Muscle layer of duodenum (tissue), 2 donors: ENCODE measurements around the gene AFF3.
"Not testable (repeated sequence)": the region's sequence is repeated elsewhere in the genome, so short reads cannot be mapped to it uniquely, and the experiment has no call there.

ENCODE experiments used
- H3K27ac ChIP-seq: one replicate; pipeline ENCODE4 v1.7.0; 2013; ENCODE audit warnings: mild to moderate bottlenecking, low read length
- H3K27me3 ChIP-seq: one replicate; pipeline ENCODE4 v1.7.0; 2013; ENCODE audit warnings: low read depth, mild to moderate bottlenecking, control low read depth, low read length
- H3K36me3 ChIP-seq, 2 donors: one replicate each; pipeline ENCODE4 v1.7.0; 2013; ENCODE audit warnings: low read length in 2 of 2, control low read depth in 1 of 2, mild to moderate bottlenecking in 1 of 2; ENCODE audit not compliant: insufficient read depth in 2 of 2, control insufficient read depth in 1 of 2
- H3K4me1 ChIP-seq, 2 donors: one replicate each; pipeline ENCODE4 v1.7.0; 2013; ENCODE audit warnings: low read length in 2 of 2, mild to moderate bottlenecking in 2 of 2, control low read depth in 1 of 2, moderate library complexity in 1 of 2; ENCODE audit not compliant: insufficient read depth in 2 of 2, control insufficient read depth in 1 of 2
- H3K4me3 ChIP-seq, 2 donors: one replicate each; pipeline ENCODE4 v1.7.0; 2013; ENCODE audit warnings: low read length in 2 of 2, low read depth in 1 of 2, mild to moderate bottlenecking in 1 of 2
- H3K9me3 ChIP-seq, 2 donors: one replicate each; pipeline ENCODE4 v1.7.0; 2013; ENCODE audit warnings: low read length in 2 of 2, control low read depth in 1 of 2, mild to moderate bottlenecking in 1 of 2; ENCODE audit not compliant: control insufficient read depth in 1 of 2
- donor health status: healthy.

Gene AFF3

DNA sequence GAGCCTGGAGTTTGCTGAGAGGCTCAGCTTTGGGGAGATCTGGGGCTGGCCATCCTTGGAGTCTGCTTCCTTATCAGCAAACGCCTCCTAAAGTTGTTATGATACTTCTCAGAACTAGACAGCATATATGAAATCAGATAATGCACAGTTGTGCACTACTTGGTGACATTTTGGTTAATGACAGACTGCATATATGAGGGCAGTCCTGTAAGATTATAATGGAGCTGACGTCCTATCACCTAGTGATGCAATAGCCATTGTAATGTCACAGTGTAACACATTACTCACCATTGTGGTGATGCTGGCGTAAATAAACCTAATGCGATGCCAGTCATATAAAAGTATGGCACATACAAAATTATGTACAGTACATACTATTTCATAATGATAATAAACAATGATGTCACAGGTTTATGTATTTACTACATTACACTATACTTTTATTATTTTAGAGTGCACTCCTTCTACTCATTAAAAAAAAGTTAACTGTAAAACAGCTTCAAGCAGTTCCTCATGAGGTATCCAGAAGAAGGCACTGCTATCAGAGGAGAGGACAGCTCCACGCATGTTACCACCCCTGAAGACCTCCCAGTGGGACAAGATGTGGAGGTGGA, 354.5 kb downstream of the AFF3 start:
- no peaks in the 10 kb centered on the region for H3K9me3 ChIP-seq
- H3K4me1 ChIP-seq = no peaks in the 10 kb centered on the region
- no peak overlapping the region for H3K27ac ChIP-seq
- H3K4me3 ChIP-seq = no peak overlapping the region
- no peaks in the 10 kb centered on the region for H3K36me3 ChIP-seq
- H3K27me3 ChIP-seq = no peaks in the 10 kb centered on the region

DNA sequence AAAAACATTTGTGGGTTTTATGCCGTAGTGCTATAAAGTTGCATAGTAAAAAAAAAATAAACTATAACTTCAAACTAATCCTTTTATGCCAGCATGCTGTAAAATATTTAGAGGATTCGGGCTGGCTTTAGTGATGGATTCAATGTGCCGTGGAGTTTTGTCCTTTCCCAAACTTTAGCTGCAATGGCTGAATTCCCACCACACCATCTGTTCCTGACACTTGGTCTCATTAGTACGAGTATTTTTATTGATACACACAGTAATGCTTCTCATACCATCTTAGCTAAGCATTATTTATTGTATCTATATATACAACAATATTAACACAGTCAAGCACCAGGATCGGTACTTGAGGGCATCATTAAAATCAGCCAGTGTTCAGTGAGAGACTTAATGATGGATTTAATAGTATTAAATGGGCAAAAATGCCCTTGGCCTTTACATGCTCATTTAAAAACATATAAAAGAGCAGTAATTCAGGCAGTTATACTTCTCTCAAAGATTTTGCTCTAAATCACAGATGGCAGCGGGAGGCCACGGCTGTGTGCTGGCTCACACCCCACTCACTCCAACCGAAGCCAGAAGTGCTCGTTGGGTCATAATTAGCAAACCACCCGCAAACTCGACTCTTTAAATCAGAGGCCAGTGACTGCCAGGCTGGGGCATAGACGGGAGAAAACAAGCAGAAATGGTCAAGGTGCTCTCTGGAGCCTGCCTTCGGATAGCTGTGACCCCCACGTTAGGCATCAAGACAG, 355.6 kb downstream of the AFF3 start:
- no peaks in the 10 kb centered on the region for H3K27me3 ChIP-seq
- no peak overlapping the region for H3K27ac ChIP-seq
- H3K4me1 ChIP-seq = no peaks in the 10 kb centered on the region
- H3K9me3 ChIP-seq = no peaks in the 10 kb centered on the region
- H3K36me3 ChIP-seq = no peaks in the 10 kb centered on the region
- H3K4me3 ChIP-seq = no peak overlapping the region

DNA sequence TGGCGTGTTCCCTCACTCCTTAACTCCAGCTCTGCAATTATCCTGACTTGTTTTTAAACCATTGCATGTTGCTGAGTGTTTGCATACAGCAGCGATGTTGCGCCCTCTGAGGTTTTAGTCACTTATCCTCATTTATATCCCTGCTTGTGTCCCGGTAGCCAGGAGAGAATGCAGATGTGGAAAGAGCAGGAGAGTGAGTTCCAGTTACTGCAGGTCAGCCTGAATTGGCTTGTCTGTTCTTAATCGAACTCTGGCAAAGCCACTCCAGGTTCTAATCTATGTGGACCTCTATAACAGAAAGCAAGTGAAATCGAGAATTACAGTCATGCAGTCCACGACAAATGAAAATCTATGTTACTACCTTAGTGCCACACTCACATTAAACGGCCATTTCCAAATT, 357.4 kb downstream of the AFF3 start:
- no peaks in the 10 kb centered on the region for H3K4me1 ChIP-seq
- no peak overlapping the region for H3K4me3 ChIP-seq
- no peaks in the 10 kb centered on the region for H3K27me3 ChIP-seq
- no peaks in the 10 kb centered on the region for H3K36me3 ChIP-seq
- no peak overlapping the region for H3K27ac ChIP-seq
- H3K9me3 ChIP-seq = no peaks in the 10 kb centered on the region

DNA sequence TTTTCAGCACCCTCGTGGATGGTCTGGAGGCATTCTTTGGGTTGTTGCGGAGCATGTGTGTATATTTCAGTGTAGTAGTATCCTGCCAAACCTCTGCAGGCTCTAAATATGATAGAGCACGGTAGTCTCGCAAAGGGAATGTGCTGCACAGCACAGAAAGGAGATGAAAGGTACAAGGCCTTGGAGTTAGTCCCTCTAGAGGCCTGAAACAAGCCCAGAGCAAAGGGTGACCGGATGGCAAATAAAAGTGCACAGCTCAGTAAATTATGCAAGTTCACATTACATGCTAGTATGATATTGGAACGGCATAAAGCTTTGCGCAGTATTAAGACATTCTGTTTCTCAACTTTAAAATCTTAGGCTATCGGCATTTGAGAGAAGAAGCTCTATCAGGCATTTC, 358.1 kb downstream of the AFF3 start:
- no peak overlapping the region for H3K27ac ChIP-seq
- no peaks in the 10 kb centered on the region for H3K36me3 ChIP-seq
- H3K4me1 ChIP-seq = no peaks in the 10 kb centered on the region
- H3K9me3 ChIP-seq = no peaks in the 10 kb centered on the region
- no peaks in the 10 kb centered on the region for H3K27me3 ChIP-seq
- H3K4me3 ChIP-seq = no peak overlapping the region

DNA sequence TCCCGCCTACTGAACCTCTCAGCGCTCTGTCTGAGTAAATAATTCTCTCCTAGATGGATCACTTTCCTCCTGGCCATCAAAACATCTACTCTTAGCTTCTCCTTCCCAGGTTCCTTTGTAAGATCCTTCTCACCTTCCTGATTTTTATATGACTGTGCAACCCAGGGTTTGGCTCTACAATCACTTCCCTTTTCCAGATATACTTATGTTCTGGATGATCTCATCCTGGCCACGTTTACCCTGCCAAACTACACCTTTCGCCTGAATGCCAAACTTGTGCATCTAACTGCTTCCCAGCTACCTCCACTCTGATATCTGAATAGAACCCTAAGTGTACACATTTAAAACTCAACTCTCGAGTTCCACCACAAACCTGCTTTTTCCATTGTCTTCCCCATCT, 362.1 kb downstream of the AFF3 start:
- Histone ChIP-seq H3K9me3 (peaks cover 4 to 6% of the 10 kb centered on the region in 2 donors), H3K27ac (no peak overlapping the region), H3K4me3 (no peak overlapping the region), H3K4me1 (no peaks in the 10 kb centered on the region), H3K36me3 (no peaks in the 10 kb centered on the region), H3K27me3 (no peaks in the 10 kb centered on the region)

DNA sequence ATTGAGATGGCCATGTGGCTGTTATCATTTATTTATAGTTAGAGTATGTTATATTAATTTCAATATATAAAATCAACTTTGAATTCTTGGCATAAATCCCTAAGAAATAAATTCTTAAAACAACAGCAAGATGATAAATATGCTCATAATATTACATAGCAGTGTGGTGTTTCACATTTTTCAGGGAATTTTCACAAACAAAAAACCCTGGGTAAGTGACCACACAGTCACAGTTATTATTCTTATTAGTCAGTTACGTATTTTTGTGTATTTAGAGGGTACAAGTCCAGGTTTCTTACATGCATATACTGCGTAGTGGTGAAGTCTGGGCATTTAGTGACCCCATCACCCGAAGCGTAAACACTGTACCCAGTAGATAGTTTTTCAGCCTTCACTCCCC, 363.1 kb downstream of the AFF3 start:
- no peak overlapping the region for H3K27ac ChIP-seq
- no peaks in the 10 kb centered on the region for H3K36me3 ChIP-seq
- H3K4me3 ChIP-seq = no peak overlapping the region
- H3K9me3 ChIP-seq = peaks cover 4 to 6% of the 10 kb centered on the region in 2 donors
- no peaks in the 10 kb centered on the region for H3K4me1 ChIP-seq
- no peaks in the 10 kb centered on the region for H3K27me3 ChIP-seq

DNA sequence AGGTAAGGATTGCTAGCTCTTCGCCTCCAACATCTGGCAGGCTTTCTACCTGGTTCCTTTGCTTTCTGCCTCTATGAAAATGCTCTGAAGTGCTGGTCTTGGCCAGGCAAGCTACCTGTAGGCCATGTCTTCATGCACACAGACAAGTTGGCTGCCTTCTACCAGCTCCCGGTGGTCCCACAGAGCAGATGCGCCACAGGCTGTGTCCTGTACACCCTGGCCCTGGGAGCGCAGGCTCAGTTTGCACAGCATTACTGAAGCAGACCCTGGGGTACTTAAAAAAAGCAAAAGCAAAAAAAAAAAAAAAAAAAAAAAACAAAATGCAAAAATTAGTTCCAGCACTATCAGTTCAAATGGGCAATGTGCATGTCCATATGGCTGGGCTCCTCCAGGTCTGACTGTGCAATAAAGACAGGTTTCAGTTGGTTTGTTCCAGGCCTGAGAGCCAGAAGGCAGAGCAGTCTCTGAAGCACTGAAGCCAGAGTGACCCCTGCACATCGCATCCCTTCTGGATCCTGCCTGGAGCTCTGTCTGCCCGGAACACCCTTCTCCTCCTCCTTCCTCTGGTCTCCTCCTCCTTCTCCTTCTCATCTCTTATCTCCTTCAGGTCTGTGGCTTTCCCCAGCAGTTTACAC, 364.6 kb downstream of the AFF3 start:
- Histone ChIP-seq H3K4me1 (no peaks in the 10 kb centered on the region), H3K4me3 (no peak overlapping the region), H3K27me3 (no peaks in the 10 kb centered on the region), H3K36me3 (no peaks in the 10 kb centered on the region), H3K9me3 (peaks cover 4 to 6% of the 10 kb centered on the region in 2 donors), H3K27ac (no peak overlapping the region)

DNA sequence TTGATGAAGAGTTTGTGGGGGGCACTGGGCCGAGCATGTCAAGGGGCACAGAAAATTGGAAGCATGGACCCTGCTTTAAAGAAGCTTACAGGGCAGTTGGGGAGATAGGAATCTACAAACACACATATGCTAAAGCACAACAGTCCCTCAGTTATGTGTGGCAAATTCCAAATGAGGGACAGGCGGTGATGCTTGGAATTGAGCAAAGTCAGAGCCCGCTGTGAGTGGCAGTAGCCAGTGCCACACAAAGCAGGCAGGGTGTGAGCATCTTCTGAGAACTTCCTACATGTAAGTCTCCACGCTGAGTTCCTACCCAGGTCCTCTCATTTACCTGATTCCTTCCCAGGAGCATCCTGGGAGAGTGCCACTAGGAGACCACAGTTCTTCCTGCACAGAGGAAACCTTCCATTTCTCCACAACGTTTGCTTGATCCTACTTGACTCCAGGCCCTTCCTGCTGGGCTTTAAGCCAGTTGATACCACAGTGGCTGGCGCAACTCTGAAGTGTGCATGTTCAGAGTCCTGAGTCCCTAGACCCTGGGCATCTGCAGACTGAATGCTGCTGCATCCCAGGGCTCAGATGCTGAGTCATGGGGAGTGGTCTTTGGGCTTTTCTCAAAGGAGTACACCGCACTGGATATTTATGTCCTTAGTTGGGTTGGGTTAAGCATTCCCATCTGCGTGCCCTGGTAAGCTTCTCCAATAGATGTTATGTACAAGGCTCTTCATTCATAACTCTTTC, 365.3 kb downstream of the AFF3 start:
- H3K27ac ChIP-seq = no peak overlapping the region
- no peaks in the 10 kb centered on the region for H3K4me1 ChIP-seq

DNA sequence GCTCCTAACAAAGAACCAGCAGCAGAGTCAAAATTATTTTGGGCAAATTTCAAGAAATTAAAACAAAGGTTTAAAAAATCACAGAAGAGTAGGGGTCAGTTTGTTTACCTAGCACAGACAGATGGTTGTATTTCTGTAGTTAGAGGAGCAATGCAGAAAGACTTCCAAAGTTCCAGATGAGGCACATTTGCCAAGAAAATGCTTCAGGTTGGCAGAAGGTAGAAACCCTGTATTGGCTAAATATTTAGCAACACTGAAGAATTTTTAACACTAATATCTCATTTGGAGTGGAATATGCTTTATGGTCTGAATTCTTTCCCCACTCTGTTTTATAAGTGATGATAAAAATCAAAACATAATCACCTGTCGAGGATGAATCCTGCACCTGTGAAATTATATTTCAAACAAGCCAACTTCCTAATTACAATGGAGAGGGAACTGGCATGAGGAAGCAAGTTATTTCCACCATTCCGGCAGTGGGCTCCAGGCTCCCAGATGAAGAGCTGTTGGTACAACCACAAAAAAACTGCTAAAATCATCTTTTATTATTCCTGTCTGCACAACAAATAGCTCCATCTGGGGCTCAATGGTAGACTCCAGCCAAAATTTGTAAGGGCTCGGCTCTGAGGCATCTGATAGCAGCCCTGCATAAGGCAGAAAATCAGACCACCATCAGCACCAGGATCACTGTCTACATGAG, 366.0 kb downstream of the AFF3 start:
- H3K36me3 ChIP-seq = no peaks in the 10 kb centered on the region
- H3K27ac ChIP-seq = no peak overlapping the region
- no peaks in the 10 kb centered on the region for H3K27me3 ChIP-seq
- no peak overlapping the region for H3K4me3 ChIP-seq
- peaks cover 4 to 6% of the 10 kb centered on the region in 2 donors for H3K9me3 ChIP-seq
- no peaks in the 10 kb centered on the region for H3K4me1 ChIP-seq

More for the DNA sequence above, 365.3 kb downstream of the AFF3 start:
- Histone ChIP-seq H3K27me3 (no peaks in the 10 kb centered on the region), H3K36me3 (no peaks in the 10 kb centered on the region), H3K9me3 (peaks cover 4 to 6% of the 10 kb centered on the region in 2 donors), H3K4me3 (no peak overlapping the region)

DNA sequence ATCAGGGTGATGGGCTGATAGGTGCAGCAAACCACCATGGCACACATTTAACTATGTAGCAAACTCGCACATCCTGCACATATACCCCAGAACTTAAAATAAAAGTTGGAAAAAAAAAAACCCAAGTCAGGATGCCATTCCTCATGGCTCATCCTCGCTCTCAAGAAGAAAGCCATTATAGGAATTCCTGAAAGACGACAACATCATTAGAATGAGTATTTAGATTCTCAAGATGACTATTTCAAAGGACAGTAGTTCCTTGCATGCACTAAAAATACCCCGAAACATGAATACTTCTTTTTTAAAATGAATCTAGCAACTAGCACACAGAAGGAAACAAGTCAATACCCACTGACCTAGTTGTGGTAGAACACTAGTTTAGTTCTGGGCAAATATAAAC, 366.8 kb downstream of the AFF3 start:
- Histone ChIP-seq H3K36me3 (no peaks in the 10 kb centered on the region), H3K4me3 (no peak overlapping the region), H3K4me1 (no peaks in the 10 kb centered on the region), H3K27me3 (no peaks in the 10 kb centered on the region), H3K9me3 (peaks cover 4 to 6% of the 10 kb centered on the region in 2 donors), H3K27ac (no peak overlapping the region)

DNA sequence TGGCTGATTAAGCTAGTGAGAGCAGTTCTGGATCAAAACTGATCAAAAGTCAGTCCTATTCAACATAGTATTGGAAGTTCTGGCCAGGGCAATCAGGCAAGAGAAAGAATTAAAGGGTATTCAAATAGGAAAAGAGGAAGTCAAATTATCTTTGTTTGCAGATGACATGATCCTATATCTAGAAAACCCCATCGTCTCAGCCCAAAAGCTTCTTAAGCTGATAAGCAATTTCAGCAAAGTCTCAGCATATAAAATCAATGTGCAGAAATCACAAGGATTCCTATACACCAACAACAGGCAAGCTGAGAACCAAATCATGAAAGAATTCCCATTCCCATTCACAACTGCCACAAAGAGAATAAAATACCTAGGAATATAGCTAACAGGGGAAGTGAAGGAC, 368.7 kb downstream of the AFF3 start:
- not testable (repeated sequence) for H3K36me3 ChIP-seq, H3K4me1 ChIP-seq, H3K4me3 ChIP-seq, H3K9me3 ChIP-seq, H3K27me3 ChIP-seq, H3K27ac ChIP-seq
